OCI-LY7 (cell line): Measurements from ENCODE around the gene ABCA5.

Experiments used
- EZH2phosphoT487 ChIP-seq: fragments of 200-600 bp; sonication (generic); IDR thresholded peaks from 2 replicates; pipeline ENCODE4 v1.6.1; 2018; ENCODE audit warnings: low read depth, borderline replicate concordance, mild to moderate bottlenecking, mixed run types, antibody characterized with exemption, low read length, moderate library complexity, mixed read lengths
- TF ChIP-seq, protein P1 (sequence below): fragments of 200-600 bp; sonication (generic); conservative IDR thresholded peaks from 2 replicates; pipeline ENCODE4 v1.5.1; 2014; ENCODE audit warnings: mild to moderate bottlenecking, antibody characterized with exemption, low read length, moderate library complexity, mixed read lengths

- TF ChIP-seq, protein P1, sequence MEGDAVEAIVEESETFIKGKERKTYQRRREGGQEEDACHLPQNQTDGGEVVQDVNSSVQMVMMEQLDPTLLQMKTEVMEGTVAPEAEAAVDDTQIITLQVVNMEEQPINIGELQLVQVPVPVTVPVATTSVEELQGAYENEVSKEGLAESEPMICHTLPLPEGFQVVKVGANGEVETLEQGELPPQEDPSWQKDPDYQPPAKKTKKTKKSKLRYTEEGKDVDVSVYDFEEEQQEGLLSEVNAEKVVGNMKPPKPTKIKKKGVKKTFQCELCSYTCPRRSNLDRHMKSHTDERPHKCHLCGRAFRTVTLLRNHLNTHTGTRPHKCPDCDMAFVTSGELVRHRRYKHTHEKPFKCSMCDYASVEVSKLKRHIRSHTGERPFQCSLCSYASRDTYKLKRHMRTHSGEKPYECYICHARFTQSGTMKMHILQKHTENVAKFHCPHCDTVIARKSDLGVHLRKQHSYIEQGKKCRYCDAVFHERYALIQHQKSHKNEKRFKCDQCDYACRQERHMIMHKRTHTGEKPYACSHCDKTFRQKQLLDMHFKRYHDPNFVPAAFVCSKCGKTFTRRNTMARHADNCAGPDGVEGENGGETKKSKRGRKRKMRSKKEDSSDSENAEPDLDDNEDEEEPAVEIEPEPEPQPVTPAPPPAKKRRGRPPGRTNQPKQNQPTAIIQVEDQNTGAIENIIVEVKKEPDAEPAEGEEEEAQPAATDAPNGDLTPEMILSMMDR, result no peak
- TF ChIP-seq EZH2phosphoT487, result no peak
These were observed 95.4 kb downstream of the ABCA5 start for GRCh38 chr17:69231521-69231920.
